GM21576 (cell line): ENCODE measurements around the gene CD96.
"Not testable (repeated sequence)": the region's sequence is repeated elsewhere in the genome, so short reads cannot be mapped to it uniquely, and the experiment has no call there.

ENCODE experiments used
- ATAC-seq: cut with Tn5 transposase; IDR thresholded peaks from one replicate; pipeline ENCODE4 v1.9.1; 2021; ENCODE audit warnings: mild to moderate bottlenecking, moderate library complexity; ENCODE audit not compliant: unreplicated experiment

The CD96 gene

GRCh38 chr3:111617406-111617805, 75.4 kb downstream of the CD96 start:
- ATAC-seq, result no peak

- ATAC-seq, result no peak
Observed at GRCh38 chr3:111617912-111618601, 76.1 kb downstream of the CD96 start.

- ATAC-seq, result no peak
Observed at GRCh38 chr3:111618945-111619344, 76.9 kb downstream of the CD96 start.

GRCh38 chr3:111619833-111620232, 77.8 kb downstream of the CD96 start:
- no peak for ATAC-seq

- ATAC-seq, result no peak
Observed at GRCh38 chr3:111621535-111621934, 79.5 kb downstream of the CD96 start.

GRCh38 chr3:111627092-111627491, 85.1 kb downstream of the CD96 start:
- no peak for ATAC-seq

- ATAC-seq, result not testable (repeated sequence)
Observed at GRCh38 chr3:111629018-111629417, 87.0 kb downstream of the CD96 start.

GRCh38 chr3:111630638-111631037, 88.6 kb downstream of the CD96 start:
- ATAC-seq, result not testable (repeated sequence)

- no peak for ATAC-seq
Observed at GRCh38 chr3:111635403-111635802, 93.4 kb downstream of the CD96 start.

GRCh38 chr3:111636366-111636885, 94.4 kb downstream of the CD96 start:
- no peak for ATAC-seq

- no peak for ATAC-seq
Observed at GRCh38 chr3:111639316-111639715, 97.3 kb downstream of the CD96 start.

- ATAC-seq, result no peak
Observed at GRCh38 chr3:111648991-111649579, 107.1 kb downstream of the CD96 start.

- no peak for ATAC-seq
Observed at GRCh38 chr3:111650378-111651275, 108.6 kb downstream of the CD96 start.

GRCh38 chr3:111652492-111653180, 110.6 kb downstream of the CD96 start:
- ATAC-seq, result no peak

- no peak for ATAC-seq
Observed at GRCh38 chr3:111653766-111654165, 111.8 kb downstream of the CD96 start.

- no peak for ATAC-seq
Observed at GRCh38 chr3:111662012-111662411, 120.0 kb downstream of the CD96 start.

GRCh38 chr3:111662907-111663306, 120.9 kb downstream of the CD96 start:
- no peak for ATAC-seq

GRCh38 chr3:111666041-111666735, 124.2 kb downstream of the CD96 start:
- ATAC-seq, result no peak

GRCh38 chr3:111667170-111667569, 125.2 kb downstream of the CD96 start:
- no peak for ATAC-seq

GRCh38 chr3:111667621-111668239, 125.7 kb downstream of the CD96 start:
- peak; percentile 97 for ATAC-seq
